Gastrocnemius medialis (tissue), 4 donors: ENCODE results near the gene LRIT3. TPM values are rescaled to one million over a fixed set of nuclear protein-coding genes. Genes with fewer than 3 reads are reported as not detected.
A peak's percentile ranks its signal among the peaks of the same experiment; 100 is the strongest.

Experiments used
- ATAC-seq, 2 donors: fragments of 150-250 bp; one replicate each; pipeline ENCODE4 v1.9.1; 2016
- DNase-seq, 2 donors: peaks; one replicate each; pipeline ENCODE4 v3.0.0-alpha.2; 2019
- H3K27ac ChIP-seq, 4 donors: fragments of 200-600 bp; sonication (generic); 1 replicate in 1 of 4; 2 replicates in 3 of 4; pipeline ENCODE4 v1.5.1; 2016 to 2018; ENCODE audit warnings: mild to moderate bottlenecking in 2 of 4, moderate library complexity in 1 of 4
- H3K27me3 ChIP-seq, 3 donors: fragments of 200-600 bp; sonication (generic) in 2 of 3; 1 replicate in 1 of 3; 2 replicates in 2 of 3; pipeline versions ENCODE4 v1.5.1 to v1.6.0; 2016 to 2019; ENCODE audit warnings: mild to moderate bottlenecking in 1 of 3, moderate library complexity in 1 of 3
- H3K36me3 ChIP-seq, 2 donors: fragments of 200-600 bp; sonication (generic) in 1 of 2; one replicate each; pipeline ENCODE4 v1.5.1; 2017 to 2018
- H3K4me1 ChIP-seq, 2 donors: fragments of 200-600 bp; sonication (generic) in 1 of 2; one replicate each; pipeline ENCODE4 v1.5.1; 2016 to 2017; ENCODE audit warnings: mild to moderate bottlenecking in 2 of 2
- H3K4me3 ChIP-seq, 4 donors: fragments of 200-600 bp; sonication (generic) in 3 of 4; 1 replicate in 1 of 4; 2 replicates in 3 of 4; pipeline ENCODE4 v1.5.1; 2016 to 2019; ENCODE audit warnings: mild to moderate bottlenecking in 2 of 4
- H3K9me3 ChIP-seq, 3 donors: fragments of 200-600 bp; sonication (generic) in 2 of 3; 1 replicate in 1 of 3; 2 replicates in 2 of 3; pipeline ENCODE4 v1.5.1; 2016 to 2019
- POLR2A ChIP-seq, 2 donors: fragments of 450-650 bp; IDR thresholded peaks; one replicate each; pipeline ENCODE4 v1.6.1; 2017; ENCODE audit warnings: antibody characterized with exemption in 2 of 2, mild to moderate bottlenecking in 2 of 2, moderate library complexity in 2 of 2
- in situ Hi-C, 4 donors: fragments of 200-750 bp; cut with MboI; loops; one replicate each; pipeline versions ENCODE4 v1.15.0 to v1.8.0; 2017; ENCODE audit warnings: low sequenced_read_pairs in 4 of 4
- intact Hi-C: fragments of 100-400 bp; cut with DNase I; formaldehyde crosslinking; loops from one replicate; pipeline ENCODE4 v1.15.1; 2023; ENCODE audit warnings: low total_unique reads
- total RNA-seq, 4 donors: library from RNA; depleted of rRNA; stranded (reverse); fragments of >200 nt; gene quantifications; one replicate each; pipeline versions ENCODE4 v1.1.0 to v1.2.3, GENCODE V29; 2016
- TF ChIP-seq, protein P1 (sequence below), 5 experiments: fragments of 450-650 bp in 3 of 5; fragments of 200-600 bp in 2 of 5; sonication (generic) in 2 of 5; IDR thresholded peaks in 4 of 5; conservative IDR thresholded peaks in 1 of 5; 1 replicate in 4 of 5; 2 replicates in 1 of 5; pipeline ENCODE4 v1.5.1; 2016 to 2019; ENCODE audit warnings: antibody characterized with exemption in 5 of 5, mild to moderate bottlenecking in 3 of 5, moderate library complexity in 3 of 5

Gene LRIT3
- total RNA-seq, 4 donors from 2014 or later: 0.15 to 0.25 TPM; not detected in 2

- H3K27ac ChIP-seq: no peak overlapping the region
- intact Hi-C loops: loop anchor here (2.0 kb wide), 1 partner anchor 101 kb away; the partner anchor contains the start of gene CASP6
- ATAC-seq (peak; percentile 41 to 60), DNase-seq (no peak)
- no peaks in the 10 kb centered on the region for H3K9me3 ChIP-seq
- no peak overlapping the region for H3K4me3 ChIP-seq
- no peaks in the 10 kb centered on the region for H3K27me3 ChIP-seq
- TF ChIP-seq, protein P1, sequence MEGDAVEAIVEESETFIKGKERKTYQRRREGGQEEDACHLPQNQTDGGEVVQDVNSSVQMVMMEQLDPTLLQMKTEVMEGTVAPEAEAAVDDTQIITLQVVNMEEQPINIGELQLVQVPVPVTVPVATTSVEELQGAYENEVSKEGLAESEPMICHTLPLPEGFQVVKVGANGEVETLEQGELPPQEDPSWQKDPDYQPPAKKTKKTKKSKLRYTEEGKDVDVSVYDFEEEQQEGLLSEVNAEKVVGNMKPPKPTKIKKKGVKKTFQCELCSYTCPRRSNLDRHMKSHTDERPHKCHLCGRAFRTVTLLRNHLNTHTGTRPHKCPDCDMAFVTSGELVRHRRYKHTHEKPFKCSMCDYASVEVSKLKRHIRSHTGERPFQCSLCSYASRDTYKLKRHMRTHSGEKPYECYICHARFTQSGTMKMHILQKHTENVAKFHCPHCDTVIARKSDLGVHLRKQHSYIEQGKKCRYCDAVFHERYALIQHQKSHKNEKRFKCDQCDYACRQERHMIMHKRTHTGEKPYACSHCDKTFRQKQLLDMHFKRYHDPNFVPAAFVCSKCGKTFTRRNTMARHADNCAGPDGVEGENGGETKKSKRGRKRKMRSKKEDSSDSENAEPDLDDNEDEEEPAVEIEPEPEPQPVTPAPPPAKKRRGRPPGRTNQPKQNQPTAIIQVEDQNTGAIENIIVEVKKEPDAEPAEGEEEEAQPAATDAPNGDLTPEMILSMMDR (IDR thresholded peaks at IDR 0.05 in 4 of 5, conservative IDR thresholded peaks at IDR 0.05 in 1 of 5): peak in 2 of 5 experiments; percentile 23 to 38
- no peak for TF ChIP-seq POLR2A (IDR thresholded peaks at IDR 0.05)
- in situ Hi-C loops: loop anchor here in 2 of 4 donors (10.0 to 25.0 kb wide), 2 partner anchors 92 to 379 kb away; partner anchors contain the start of gene CASP6 (in 1 of the 2)
- H3K36me3 ChIP-seq: no peaks in the 10 kb centered on the region
- no peaks in the 10 kb centered on the region for H3K4me1 ChIP-seq
These were observed 43.9 kb upstream of the LRIT3 start for GRCh38 chr4:109803924-109804571.

GRCh38 chr4:109809655-109810054 is 38.3 kb upstream of the LRIT3 start:
- DNase-seq: no peak
- H3K36me3 ChIP-seq: no peaks in the 10 kb centered on the region
- no peaks in the 10 kb centered on the region for H3K27me3 ChIP-seq
- no peak for ATAC-seq
- peaks cover 0 to 1% of the 10 kb centered on the region in 2 donors for H3K4me1 ChIP-seq
- intact Hi-C loops (no loop called here), in situ Hi-C loops (loop anchor here (5.0 to 25.0 kb wide), 5 partner anchors 75 to 385 kb away; partner anchors contain the start of genes CASP6 (in 1 of the 4) and PLA2G12A (in 1 of the 4))
- H3K9me3 ChIP-seq: no peaks in the 10 kb centered on the region
- H3K4me3 ChIP-seq: no peak overlapping the region
- H3K27ac ChIP-seq: no peak overlapping the region
- no peak for TF ChIP-seq POLR2A (IDR thresholded peaks at IDR 0.05)
- TF ChIP-seq, protein P1 (IDR thresholded peaks at IDR 0.05 in 4 of 5, conservative IDR thresholded peaks at IDR 0.05 in 1 of 5): no peak

DNA sequence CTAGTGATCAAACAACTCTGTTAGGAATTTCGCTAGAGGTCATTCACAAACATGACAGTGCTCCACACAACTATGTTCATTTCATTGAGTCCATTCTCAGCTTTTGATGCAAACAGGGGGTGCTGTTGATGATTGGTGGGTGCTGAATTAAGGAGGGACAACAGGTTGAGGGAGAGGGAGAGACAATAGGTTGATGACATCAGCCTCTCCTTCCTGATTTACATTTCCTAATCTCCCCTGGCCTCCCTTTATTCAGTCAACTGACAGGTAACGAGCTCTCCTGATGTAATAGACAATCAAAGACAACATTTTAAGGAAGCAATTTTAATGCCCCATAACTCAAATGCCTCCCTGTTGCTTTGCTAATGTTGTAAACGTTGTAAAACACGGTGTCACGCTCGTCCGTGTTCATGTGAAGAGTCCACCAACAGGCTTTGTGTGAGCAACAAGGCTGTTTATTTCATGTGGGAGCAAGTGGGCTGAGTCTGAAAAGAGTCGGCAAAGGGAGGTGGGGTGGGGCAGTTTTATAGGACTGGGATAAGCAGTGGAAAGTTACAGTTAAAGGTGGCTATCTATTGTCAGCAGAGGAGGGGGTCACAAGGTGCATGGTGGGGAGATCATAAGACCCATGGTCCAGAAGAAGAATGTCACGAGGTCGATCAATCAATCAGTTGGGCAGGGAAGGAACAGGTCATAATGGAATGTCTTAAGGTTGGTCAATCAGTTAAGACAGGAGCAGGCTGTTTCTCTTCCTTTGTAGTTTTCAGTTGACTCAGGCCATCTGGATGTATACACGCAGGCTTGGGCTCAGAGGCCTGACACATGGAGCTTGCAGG is 37.1 kb upstream of the LRIT3 start:
- intact Hi-C loops: no loop called here
- no peak for ATAC-seq

GRCh38 chr4:109811707-109812106 is 36.2 kb upstream of the LRIT3 start:
- in situ Hi-C loops (loop anchor here (10.0 to 25.0 kb wide), 4 partner anchors 77 to 387 kb away; partner anchors contain the start of genes CASP6 (in 1 of the 4) and PLA2G12A (in 1 of the 4)), intact Hi-C loops (no loop called here)
- H3K4me3 ChIP-seq: no peak overlapping the region
- no peaks in the 10 kb centered on the region for H3K9me3 ChIP-seq
- H3K36me3 ChIP-seq: no peaks in the 10 kb centered on the region
- no peak for DNase-seq
- peaks cover 8 to 19% of the 10 kb centered on the region in 2 donors for H3K4me1 ChIP-seq
- no peak for ATAC-seq
- TF ChIP-seq, protein P1 (IDR thresholded peaks at IDR 0.05 in 4 of 5, conservative IDR thresholded peaks at IDR 0.05 in 1 of 5): no peak
- TF ChIP-seq POLR2A (IDR thresholded peaks at IDR 0.05): no peak
- no peaks in the 10 kb centered on the region for H3K27me3 ChIP-seq
- H3K27ac ChIP-seq: no peak overlapping the region

More for the DNA sequence above, 37.1 kb upstream of the LRIT3 start:
- H3K9me3 ChIP-seq: no peaks in the 10 kb centered on the region
- H3K36me3 ChIP-seq: no peaks in the 10 kb centered on the region
- no peak overlapping the region for H3K27ac ChIP-seq
- no peak for DNase-seq
- H3K4me1 ChIP-seq: peaks cover 0 to 9% of the 10 kb centered on the region in 2 donors
- TF ChIP-seq, protein P1 (IDR thresholded peaks at IDR 0.05 in 4 of 5, conservative IDR thresholded peaks at IDR 0.05 in 1 of 5): no peak
- TF ChIP-seq POLR2A (IDR thresholded peaks at IDR 0.05): no peak
- H3K27me3 ChIP-seq: no peaks in the 10 kb centered on the region
- in situ Hi-C loops: loop anchor here (10.0 to 25.0 kb wide), 4 partner anchors 76 to 386 kb away; partner anchors contain the start of genes CASP6 (in 1 of the 4) and PLA2G12A (in 1 of the 4)
- H3K4me3 ChIP-seq: no peak overlapping the region
